Heart left ventricle (tissue), 13 donors: ENCODE results near the gene ZMYM3.

Source experiments
- POLR2A ChIP-seq, 2 donors: fragments of 450-650 bp; IDR thresholded peaks; one replicate each; pipeline ENCODE4 v1.6.1; 2017; ENCODE audit warnings: antibody characterized with exemption in 2 of 2, mild to moderate bottlenecking in 2 of 2, moderate library complexity in 2 of 2
- TF ChIP-seq, protein P1 (sequence below), 12 donors: fragments of 200-600 bp; sonication (generic) in 4 of 12; IDR thresholded peaks; one replicate each; pipeline versions ENCODE4 v1.5.0 to v1.8.0; 2018 to 2022; ENCODE audit warnings: antibody characterized with exemption in 12 of 12, mild to moderate bottlenecking in 5 of 12
- donor health status: ischemic (EF 13 %, LVEDD 7.1; RV severe dilation, severe dysfunction).
- donor health status: DM: no; HTN: yes; CAD: no.
- donor health status: DM: no; HTN: no; CAD: no.
- donor health status: ischemic (EF 25% LVEDD 6.9; RV normal size, moderate dysfunction).
- donor health status: ischemic (EF 25% LVEDD 5.7; RV mildly dilated, moderate dysfunction).
- donor health status: ischemic (EF 35%, LVEDD 5.7; RV mildly dilated, moderate dysfunction).
- donor health status: nonischemic (EF 11% LVEDD 7.7; RV severe dilation, severe dysfunction).
- donor health status: DM: yes; HTN: yes; CAD: no.
- donor health status: PGD.
- donor health status: ischemic (EF 29% LVEDD 5.4; RV normal size, mild dysfunction).
- donor health status: nonischemic (EF 23%, LVEDD 6.1; RV moderate dilation, normal function).

DNA sequence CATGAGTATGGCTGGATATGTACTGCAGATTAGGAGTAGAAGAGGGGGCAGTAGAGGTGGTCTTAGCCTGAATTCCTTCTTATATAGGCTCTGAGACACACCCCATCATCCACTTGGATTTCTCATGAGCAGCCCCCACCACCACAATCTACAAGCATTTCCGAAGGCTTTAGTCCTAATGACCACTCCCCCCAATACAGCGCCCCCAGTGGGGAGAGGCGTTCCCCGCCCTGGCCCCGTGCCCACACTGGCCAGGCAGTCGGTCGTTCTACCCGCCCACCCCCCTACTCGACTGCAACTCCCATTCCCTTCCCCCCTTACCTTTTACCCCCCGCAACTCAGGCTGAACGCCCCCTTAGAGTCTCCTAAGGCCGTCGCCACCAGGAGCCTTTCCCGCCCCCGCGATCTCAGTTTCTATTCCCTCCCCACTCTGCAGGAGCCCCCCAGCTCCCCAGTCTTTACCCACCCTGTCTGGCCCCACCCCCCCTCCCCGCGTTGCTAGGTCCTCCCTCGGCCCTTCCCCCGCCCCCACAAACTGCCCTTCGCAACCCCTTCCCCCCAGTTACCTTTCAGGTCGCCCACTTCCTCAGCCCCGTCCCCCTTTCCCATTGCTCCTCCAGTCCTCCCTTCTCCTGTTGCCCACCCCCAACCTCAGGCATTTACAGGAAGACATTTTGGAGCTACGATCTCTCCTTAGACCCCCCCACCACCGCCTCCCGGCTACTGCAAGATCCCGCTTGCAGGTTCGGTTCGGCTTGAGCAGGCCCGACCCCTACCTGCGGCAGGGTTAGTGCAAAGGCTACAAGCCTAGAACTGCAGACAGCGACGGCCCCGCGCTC, 468 bp downstream of the ZMYM3 start:
- TF ChIP-seq, protein P1, sequence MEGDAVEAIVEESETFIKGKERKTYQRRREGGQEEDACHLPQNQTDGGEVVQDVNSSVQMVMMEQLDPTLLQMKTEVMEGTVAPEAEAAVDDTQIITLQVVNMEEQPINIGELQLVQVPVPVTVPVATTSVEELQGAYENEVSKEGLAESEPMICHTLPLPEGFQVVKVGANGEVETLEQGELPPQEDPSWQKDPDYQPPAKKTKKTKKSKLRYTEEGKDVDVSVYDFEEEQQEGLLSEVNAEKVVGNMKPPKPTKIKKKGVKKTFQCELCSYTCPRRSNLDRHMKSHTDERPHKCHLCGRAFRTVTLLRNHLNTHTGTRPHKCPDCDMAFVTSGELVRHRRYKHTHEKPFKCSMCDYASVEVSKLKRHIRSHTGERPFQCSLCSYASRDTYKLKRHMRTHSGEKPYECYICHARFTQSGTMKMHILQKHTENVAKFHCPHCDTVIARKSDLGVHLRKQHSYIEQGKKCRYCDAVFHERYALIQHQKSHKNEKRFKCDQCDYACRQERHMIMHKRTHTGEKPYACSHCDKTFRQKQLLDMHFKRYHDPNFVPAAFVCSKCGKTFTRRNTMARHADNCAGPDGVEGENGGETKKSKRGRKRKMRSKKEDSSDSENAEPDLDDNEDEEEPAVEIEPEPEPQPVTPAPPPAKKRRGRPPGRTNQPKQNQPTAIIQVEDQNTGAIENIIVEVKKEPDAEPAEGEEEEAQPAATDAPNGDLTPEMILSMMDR (IDR thresholded peaks at IDR 0.05) = peak in 11 of 12 donors; percentile 15 to 53 (median 39)
- no peak for TF ChIP-seq POLR2A (IDR thresholded peaks at IDR 0.05)
